GM12801 (cell line): ENCODE data around the gene EPB41L5.

Experiments used
- CTCF ChIP-seq: IDR thresholded peaks from one replicate; pipeline ENCODE4 v1.5.1; 2011; ENCODE audit warnings: control low read depth; ENCODE audit not compliant: insufficient read length; ENCODE audit errors: extremely low read depth

Gene EPB41L5

GRCh38 chr2:120218181-120218580, 205.3 kb downstream of the EPB41L5 start:
- TF ChIP-seq CTCF = no peak

- TF ChIP-seq CTCF = no peak
Measured at GRCh38 chr2:120219291-120219690, 206.4 kb downstream of the EPB41L5 start.

GRCh38 chr2:120219766-120220165, 206.9 kb downstream of the EPB41L5 start:
- no peak for TF ChIP-seq CTCF

- no peak for TF ChIP-seq CTCF
Measured at GRCh38 chr2:120220756-120221155, 207.9 kb downstream of the EPB41L5 start.

GRCh38 chr2:120221616-120222015, 208.7 kb downstream of the EPB41L5 start:
- TF ChIP-seq CTCF = no peak

- no peak for TF ChIP-seq CTCF
Measured at GRCh38 chr2:120222186-120223033, 209.5 kb downstream of the EPB41L5 start.

- no peak for TF ChIP-seq CTCF
Measured at GRCh38 chr2:120223034-120223912, 210.4 kb downstream of the EPB41L5 start, which contains the start of gene TMEM185B. TSS of gene TMEM185B (minus strand) at chr2:120223400. CDS start at chr2:120222976, 424 bp downstream.
